GM12891 (cell line): ENCODE measurements around the gene TMED10.
A peak's percentile ranks its signal among the peaks of the same experiment; 100 is the strongest.
"Not testable (repeated sequence)": the region's sequence is repeated elsewhere in the genome, so short reads cannot be mapped to it uniquely, and the experiment has no call there.

Source experiments
- DNase-seq: peaks from one replicate; pipeline ENCODE4 v3.0.0; 2011; ENCODE audit warnings: low spot score; ENCODE audit not compliant: insufficient read length
- FAIRE-seq: peaks from 2 replicates; lab custom pipeline; 2011; peaks lifted over from hg19 to GRCh38; lab: Jason Lieb, UNC
- PAX5 ChIP-seq: IDR thresholded peaks from 2 replicates; pipeline ENCODE4 v1.6.1; 2011; ENCODE audit warnings: low read length, moderate library complexity, mild to moderate bottlenecking; ENCODE audit not compliant: insufficient read depth, severe bottlenecking
- POLR2A ChIP-seq: IDR thresholded peaks from 2 replicates; pipeline ENCODE4 v1.6.1; 2011; ENCODE audit warnings: low read depth, low read length, control low read depth
- POLR2AphosphoS5 ChIP-seq: IDR thresholded peaks from 2 replicates; pipeline ENCODE4 v1.6.1; 2011; ENCODE audit warnings: low read depth, low read length, control low read depth
- POU2F2 ChIP-seq: IDR thresholded peaks from 2 replicates; pipeline ENCODE4 v1.6.1; 2011; ENCODE audit warnings: low read depth, mild to moderate bottlenecking, control low read depth, low read length, moderate library complexity
- SPI1 ChIP-seq: IDR thresholded peaks from 2 replicates; pipeline ENCODE4 v1.6.1; 2011; ENCODE audit warnings: low read depth, low read length, control low read depth
- TAF1 ChIP-seq: IDR thresholded peaks from 2 replicates; pipeline ENCODE4 v1.6.1; 2011; ENCODE audit warnings: low read depth, low read length, control low read depth

The TMED10 gene

DNA sequence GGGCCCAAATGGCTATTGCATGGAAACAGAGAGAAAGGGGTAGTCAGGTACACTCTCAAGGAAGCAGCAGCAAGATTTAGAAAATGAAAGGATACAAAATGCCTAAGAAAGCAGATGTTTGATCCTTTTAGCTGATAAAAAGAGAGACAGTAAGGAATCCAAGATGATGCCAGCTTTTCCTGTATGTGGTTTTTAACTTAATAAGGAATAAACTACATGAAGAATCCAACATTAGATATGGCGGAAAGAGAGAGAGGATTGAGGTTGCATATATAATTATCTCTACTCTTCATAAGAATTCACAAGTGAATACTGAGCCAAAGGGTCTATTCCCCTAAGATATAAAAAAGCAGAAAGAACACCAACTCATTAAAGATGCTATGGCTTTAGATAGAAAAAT is 11.6 kb downstream of the TMED10 start:
- FAIRE-seq (no peak), DNase-seq (no peak)
- TF ChIP-seq POU2F2 = no peak
- no peak for TF ChIP-seq TAF1
- no peak for TF ChIP-seq PAX5
- no peak for TF ChIP-seq SPI1
- no peak for TF ChIP-seq POLR2AphosphoS5
- TF ChIP-seq POLR2A = no peak

DNA sequence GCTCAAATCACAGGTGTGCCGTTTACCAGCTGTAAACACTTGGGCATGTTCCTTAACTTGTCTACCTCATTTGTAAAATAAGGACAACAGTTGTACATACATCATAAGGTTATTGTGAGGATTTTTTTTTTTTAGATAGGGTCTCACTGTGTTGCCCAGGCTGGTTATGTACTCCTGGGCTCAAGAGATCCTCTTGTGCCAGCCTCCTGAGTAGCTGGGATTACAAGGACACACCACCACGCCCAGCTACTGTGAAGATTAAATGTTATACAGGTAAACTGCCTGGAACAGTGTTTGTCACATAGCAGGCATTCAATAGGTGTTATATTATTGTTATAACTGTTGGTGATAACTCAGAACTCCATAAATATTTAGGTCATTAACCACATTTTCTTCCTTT is 12.7 kb downstream of the TMED10 start:
- TF ChIP-seq SPI1 = no peak
- TF ChIP-seq POLR2AphosphoS5 = no peak
- TF ChIP-seq TAF1 = no peak
- TF ChIP-seq PAX5 = no peak
- TF ChIP-seq POLR2A = no peak
- no peak for TF ChIP-seq POU2F2
- no peak for FAIRE-seq

DNA sequence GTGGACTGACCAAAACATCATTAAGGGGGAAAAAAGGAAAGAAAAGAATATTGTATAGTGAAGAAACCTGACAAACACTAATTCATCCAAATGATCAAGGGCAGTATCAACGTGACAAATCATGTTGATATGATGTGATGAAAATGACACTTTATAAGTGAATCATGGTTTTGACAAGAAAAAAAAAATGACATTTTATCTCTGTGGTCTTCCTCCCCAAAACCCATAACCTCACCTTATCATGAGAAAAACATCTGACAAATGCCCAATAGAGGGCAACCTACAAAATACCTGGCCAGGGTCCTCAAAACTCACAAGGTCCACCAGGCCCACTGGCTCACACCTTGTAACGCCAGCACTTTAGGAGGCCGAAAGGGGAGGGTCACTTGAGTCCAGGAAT is 13.8 kb downstream of the TMED10 start:
- FAIRE-seq (no peak), DNase-seq (no peak)
- TF ChIP-seq POLR2A (no peak), TAF1 (no peak), POLR2AphosphoS5 (no peak), POU2F2 (no peak), SPI1 (no peak), PAX5 (no peak)

More for the DNA sequence above, 12.7 kb downstream of the TMED10 start:
- no peak for DNase-seq

DNA sequence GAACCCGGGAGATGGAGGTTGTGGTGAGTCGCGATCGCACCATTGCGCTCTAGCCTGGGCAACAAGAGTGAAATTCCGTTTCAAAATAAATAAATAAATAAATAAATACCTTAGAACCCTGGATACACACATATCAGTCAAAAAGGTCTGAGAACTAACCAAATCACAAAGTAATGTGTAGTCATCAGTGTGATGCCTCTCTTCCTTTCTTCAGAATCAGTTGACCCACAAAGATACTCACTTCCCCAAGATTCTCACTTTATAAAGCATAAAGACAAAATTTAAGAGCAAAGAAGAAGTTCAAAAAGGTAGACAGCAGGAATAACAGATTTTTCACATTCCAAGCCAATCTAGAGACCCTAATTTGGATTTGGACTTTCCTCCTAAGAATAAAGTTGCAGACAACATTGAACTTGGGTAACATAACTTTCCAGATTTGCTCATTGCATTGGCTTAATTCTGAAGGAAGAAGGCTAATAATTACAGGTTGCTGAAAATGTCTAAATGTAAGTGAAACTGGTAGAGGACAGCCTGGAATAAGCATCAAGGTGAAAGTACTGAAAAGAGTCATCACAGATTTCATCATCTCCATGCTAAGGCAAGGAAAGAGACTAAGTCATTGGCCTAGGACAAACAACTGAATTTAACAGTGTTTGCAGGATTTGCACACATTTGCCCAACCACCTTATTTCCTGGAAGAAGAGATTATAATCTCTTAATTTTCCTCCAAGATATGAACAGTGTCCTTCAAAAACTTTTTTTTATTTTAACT is 17.4 kb downstream of the TMED10 start:
- no peak for TF ChIP-seq POU2F2
- peak; percentile 73 for TF ChIP-seq SPI1
- DNase-seq = no peak
- peak; percentile 87 for FAIRE-seq

DNA sequence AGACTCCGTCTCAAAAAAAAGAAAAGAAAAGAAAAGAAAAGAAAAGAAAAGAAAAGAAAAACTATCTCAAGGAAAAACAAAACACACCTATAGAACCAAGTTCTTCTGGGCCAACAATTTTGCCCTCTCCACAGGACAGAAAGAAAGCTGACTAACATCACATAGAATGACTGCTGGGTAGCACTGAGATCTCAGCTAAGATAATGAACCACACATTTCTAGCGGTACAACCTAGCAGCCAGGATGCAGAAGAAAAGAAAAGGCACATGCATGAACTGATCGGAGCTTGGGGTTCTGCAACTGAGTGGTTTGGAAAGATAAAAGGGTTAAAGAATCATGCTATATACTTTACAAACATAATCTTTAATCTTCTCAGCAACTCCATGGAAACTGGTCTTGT is 19.5 kb downstream of the TMED10 start:
- FAIRE-seq = no peak
- DNase-seq = no peak
- TF ChIP-seq POLR2AphosphoS5 (no peak), POLR2A (no peak), TAF1 (no peak), SPI1 (no peak)

DNA sequence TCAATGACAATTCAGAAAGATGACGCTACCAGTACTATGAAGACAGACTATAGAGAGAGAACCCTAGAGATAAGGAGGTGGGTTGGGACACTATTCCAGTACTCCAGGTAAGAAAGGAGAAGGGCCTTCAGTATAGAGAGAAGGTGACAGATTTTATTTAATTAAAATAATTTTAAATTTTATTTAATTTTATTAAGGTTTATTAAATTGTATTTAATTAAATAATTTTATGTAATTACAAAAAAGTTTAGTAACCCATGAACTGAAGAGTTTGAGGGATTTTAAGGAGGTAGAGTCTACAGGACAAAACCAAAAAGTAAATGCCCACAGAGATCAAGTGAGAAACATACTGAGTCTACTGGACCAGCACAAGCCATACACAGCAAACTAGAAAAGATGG is 20.3 kb downstream of the TMED10 start:
- TF ChIP-seq POLR2A = no peak
- TF ChIP-seq POLR2AphosphoS5 = no peak
- no peak for TF ChIP-seq TAF1
- TF ChIP-seq SPI1 = no peak
- no peak for TF ChIP-seq PAX5
- no peak for TF ChIP-seq POU2F2
- no peak for FAIRE-seq
- DNase-seq = no peak

DNA sequence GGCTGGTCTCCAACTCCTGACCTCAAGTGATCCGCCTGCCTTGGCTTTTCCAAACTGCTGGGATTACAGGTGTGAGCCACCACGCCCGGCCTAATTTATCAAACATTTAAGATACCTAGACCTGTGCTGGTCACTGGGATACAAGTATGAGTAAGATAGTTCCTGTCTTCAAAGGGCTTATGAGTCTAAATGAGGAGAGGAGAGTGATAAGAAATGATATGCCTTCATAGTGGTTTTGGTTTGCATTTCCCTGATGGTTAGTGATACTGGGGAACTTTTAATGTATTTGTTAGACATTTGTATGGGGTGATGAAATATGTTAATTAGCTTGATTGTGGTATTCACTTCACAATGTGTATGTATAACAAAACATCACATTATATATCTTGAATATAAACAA is 21.2 kb downstream of the TMED10 start:
- TF ChIP-seq POLR2A (no peak), POLR2AphosphoS5 (no peak), TAF1 (no peak), POU2F2 (no peak), PAX5 (no peak), SPI1 (no peak)
- no peak for DNase-seq
- FAIRE-seq = no peak

DNA sequence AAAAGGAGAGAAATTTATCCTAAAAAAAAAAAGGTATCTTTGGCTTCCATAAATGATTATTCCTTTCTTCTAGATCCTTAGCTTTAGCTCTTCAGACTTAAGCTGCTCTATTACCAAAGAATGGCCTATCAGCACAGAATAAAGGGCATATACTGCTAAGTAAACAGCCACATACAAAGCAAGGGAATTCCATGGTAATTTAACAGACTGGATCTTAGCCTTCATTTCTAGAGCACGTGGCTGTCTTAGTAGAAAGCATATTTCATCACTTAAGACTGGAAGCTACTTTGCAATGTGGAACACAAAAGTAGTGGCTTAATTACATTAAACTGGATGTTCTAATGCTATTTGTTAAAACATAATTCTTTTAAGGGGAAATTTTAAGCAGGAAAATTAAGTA is 23.1 kb downstream of the TMED10 start:
- FAIRE-seq (no peak), DNase-seq (no peak)
- TF ChIP-seq PAX5 = no peak
- TF ChIP-seq POLR2A = no peak
- no peak for TF ChIP-seq TAF1
- no peak for TF ChIP-seq POU2F2
- no peak for TF ChIP-seq POLR2AphosphoS5
- TF ChIP-seq SPI1 = no peak

DNA sequence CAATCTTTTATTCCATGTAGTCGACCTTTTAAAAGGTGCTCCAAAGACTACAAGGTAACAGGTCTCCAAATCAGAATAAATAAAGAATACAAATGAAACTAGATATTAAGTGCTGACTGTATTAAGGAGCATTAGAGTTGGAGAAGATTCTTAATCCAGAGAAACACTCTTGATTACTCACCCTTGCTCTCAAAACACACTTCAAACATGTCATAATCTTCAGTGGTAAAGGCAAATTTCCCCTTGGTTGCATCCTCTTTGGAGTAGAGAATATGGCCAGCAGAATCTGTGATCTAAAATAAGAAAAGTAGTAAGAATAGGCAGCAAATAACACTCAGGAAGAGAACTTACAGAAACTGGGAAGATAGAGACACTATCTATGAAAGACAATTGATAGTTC is 24.6 kb downstream of the TMED10 start:
- FAIRE-seq (no peak), DNase-seq (no peak)
- TF ChIP-seq POLR2A = no peak
- no peak for TF ChIP-seq TAF1
- no peak for TF ChIP-seq POLR2AphosphoS5
- no peak for TF ChIP-seq POU2F2
- TF ChIP-seq PAX5 = no peak
- no peak for TF ChIP-seq SPI1

DNA sequence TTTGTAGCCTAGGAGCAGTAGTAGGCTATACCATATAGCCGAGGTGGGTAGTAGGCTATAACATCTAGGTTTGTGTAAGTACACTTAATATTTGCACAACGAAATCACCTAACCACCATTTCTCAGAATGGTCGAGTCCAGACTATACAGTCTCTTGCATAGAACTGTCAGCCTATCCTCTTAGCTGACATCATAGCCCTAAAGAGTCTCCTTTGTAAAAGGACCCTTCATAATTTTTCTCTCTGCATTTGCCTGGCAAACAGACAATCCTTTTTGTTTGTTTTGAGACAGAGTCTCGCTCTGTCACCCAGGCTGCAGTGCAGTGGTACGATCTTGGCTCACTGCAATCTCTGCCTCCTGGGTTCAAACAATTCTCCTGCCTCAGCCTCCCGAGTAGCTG is 25.8 kb downstream of the TMED10 start:
- not testable (repeated sequence) for DNase-seq, FAIRE-seq
